ENCODE measurements around the gene TRIM3.

TRIM3 gene

DNA sequence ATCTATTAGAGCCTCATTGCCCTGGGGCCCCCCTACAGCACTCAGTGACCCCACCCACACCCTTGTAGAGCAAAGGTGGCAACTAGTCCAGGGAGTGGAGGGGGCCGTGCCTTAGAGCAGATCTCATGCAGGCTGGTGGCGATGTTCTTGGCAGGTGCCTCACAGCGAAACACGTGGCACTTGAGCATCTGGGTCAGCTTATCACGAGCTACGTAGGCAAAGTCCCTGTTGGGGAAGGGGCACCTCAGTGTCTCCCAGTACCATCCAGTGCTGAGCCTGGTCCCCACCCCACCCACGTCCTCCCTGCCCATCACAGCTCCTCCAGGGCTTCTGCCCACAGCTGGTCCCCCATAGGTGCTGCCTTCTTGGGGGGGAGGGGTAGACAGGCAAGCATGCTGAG lies 72.3 kb downstream of the TRIM3 start:
- no peak for DNase-seq (ENCODE audit: low spot score)

DNA sequence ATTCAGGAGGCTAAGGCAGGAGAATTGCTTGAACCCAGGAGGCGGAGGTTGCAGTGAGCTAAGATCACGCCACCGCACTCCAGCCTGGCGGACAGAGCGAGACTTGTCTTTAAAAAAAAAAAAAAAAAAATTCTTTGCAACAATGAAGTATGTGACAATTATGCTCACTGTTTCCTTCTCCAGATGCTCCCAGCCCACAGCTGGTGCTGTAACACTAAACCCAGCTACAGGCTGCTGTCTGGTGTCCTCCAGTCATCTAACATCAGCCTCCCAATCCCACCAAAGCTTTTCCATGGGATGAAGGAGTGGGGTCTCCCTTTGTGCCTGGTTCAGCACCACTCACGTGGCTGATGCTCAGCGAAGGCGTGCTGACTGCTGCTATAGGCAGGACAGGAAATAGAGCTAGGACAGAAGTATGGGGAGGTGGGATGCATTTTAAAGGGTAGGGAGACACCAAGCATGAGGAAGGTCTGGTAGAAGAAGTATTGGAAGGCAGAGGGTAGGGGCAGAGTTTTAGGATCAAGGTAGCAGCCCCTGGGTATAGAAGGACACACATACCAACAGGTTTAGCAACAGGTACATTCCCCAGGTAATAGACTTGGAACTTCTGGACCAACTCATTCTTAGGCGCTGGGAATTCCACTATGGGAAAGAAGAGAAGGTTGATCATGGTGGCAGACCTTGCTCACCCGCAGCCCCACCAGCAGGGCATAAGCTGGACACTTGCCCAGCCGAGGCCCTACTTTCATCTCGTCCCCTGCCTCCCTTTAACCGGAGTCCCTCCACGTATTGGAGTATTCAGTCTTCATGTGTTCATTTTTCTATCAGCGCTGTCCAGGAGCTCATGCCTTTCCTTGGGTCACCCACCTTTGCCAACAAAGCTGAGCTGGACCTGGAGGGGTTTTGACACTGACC lies 73.1 kb downstream of the TRIM3 start:
- DNase-seq (ENCODE audit: low spot score): no peak

All from SW480 (cell line).